SU-DHL-6 (cell line): ENCODE measurements around the gene GTF3C2.
A peak's percentile ranks its signal among the peaks of the same experiment; 100 is the strongest.

Experiments
- H2AFZ ChIP-seq: fragments of 200-600 bp; sonication (generic); 2 replicates; pipeline ENCODE4 v1.6.1; 2014; ENCODE audit warnings: low read depth, mild to moderate bottlenecking, moderate library complexity, mixed read lengths, antibody characterized with exemption, low read length; ENCODE audit not compliant: severe bottlenecking
- H3F3A ChIP-seq: fragments of 200-600 bp; shearing (Covaris generic); 2 replicates; pipeline ENCODE4 v1.6.0; 2016; ENCODE audit warnings: antibody characterized with exemption, mild to moderate bottlenecking; ENCODE audit not compliant: insufficient read depth
- H3K27ac ChIP-seq: fragments of 200-600 bp; sonication (generic); 2 replicates; pipeline ENCODE4 v1.5.1; 2016; ENCODE audit warnings: low read depth, mild to moderate bottlenecking, low read length, moderate library complexity, mixed read lengths
- H3K27me3 ChIP-seq: fragments of 200-600 bp; sonication (generic), shearing (Covaris generic); 2 replicates; pipeline ENCODE4 v1.6.0; 2014; ENCODE audit warnings: mild to moderate bottlenecking, low read length
- H3K36me3 ChIP-seq: fragments of 200-600 bp; sonication (generic); 2 replicates; pipeline ENCODE4 v1.6.1; 2014; ENCODE audit warnings: mild to moderate bottlenecking, low read length, mixed read lengths
- H3K4me2 ChIP-seq: fragments of 300-600, 200-600 bp; shearing (Covaris generic), sonication (generic); 2 replicates; pipeline ENCODE4 v1.6.0; 2014; ENCODE audit warnings: low read length, low read depth, mild to moderate bottlenecking; ENCODE audit not compliant: poor library complexity, severe bottlenecking
- H3K4me3 ChIP-seq: fragments of 200-600 bp; sonication (generic); 2 replicates; pipeline ENCODE4 v1.5.1; 2014; ENCODE audit warnings: antibody characterized with exemption, low read length, mild to moderate bottlenecking, mixed read lengths; ENCODE audit not compliant: insufficient read depth, poor library complexity, severe bottlenecking
- H3K79me2 ChIP-seq: fragments of 200-600 bp; sonication (generic); 2 replicates; pipeline ENCODE4 v1.6.1; 2014; ENCODE audit warnings: mild to moderate bottlenecking, low read length, moderate library complexity; ENCODE audit not compliant: insufficient read depth
- H3K9ac ChIP-seq: fragments of 200-600 bp; sonication (generic); 2 replicates; pipeline ENCODE4 v1.7.0; 2014; ENCODE audit warnings: mild to moderate bottlenecking, low read length
- H3K9me2 ChIP-seq: fragments of 200-600 bp; sonication (generic); replicated peaks from 2 replicates; pipeline ENCODE4 v1.6.1; 2014; ENCODE audit warnings: low read length; ENCODE audit not compliant: insufficient read depth
- H3K9me3 ChIP-seq: fragments of 200-600 bp; sonication (generic); 2 replicates; pipeline ENCODE4 v1.6.1; 2014; ENCODE audit warnings: low read length, mixed read lengths; ENCODE audit not compliant: insufficient read depth
- H4K20me1 ChIP-seq: fragments of 200-600 bp; sonication (generic); 2 replicates; pipeline ENCODE4 v1.6.1; 2014; ENCODE audit warnings: low read depth, mild to moderate bottlenecking, antibody characterized with exemption, low read length, moderate library complexity, mixed read lengths
- CTCF ChIP-seq: fragments of 200-600 bp; sonication (generic); IDR thresholded peaks from one replicate; pipeline ENCODE4 v1.5.1; 2017; ENCODE audit warnings: antibody characterized with exemption, mild to moderate bottlenecking, low read length, moderate library complexity; ENCODE audit not compliant: insufficient read depth, poor library complexity, severe bottlenecking
- EZH2phosphoT487 ChIP-seq: fragments of 200-600 bp; sonication (generic), shearing (Covaris generic); conservative IDR thresholded peaks from 2 replicates; pipeline ENCODE4 v1.6.1; 2018; ENCODE audit warnings: mild to moderate bottlenecking, antibody characterized with exemption, low read length, moderate library complexity, mixed read lengths

GTF3C2 gene

GRCh38 chr2:27393225-27393624, 36.7 kb upstream of the GTF3C2 start:
- H3K9ac ChIP-seq = no peak overlapping the region
- H3K27ac ChIP-seq = no peak overlapping the region
- no peak overlapping the region for H3K4me3 ChIP-seq
- peaks cover 24% of the 10 kb centered on the region; the same call in 1 of the 2 replicates for H4K20me1 ChIP-seq
- no peaks in the 10 kb centered on the region for H3K9me2 ChIP-seq
- no peak overlapping the region for H3K4me2 ChIP-seq
- H3K27me3 ChIP-seq = no peaks in the 10 kb centered on the region
- H3K79me2 ChIP-seq = peaks cover 96% of the 10 kb centered on the region
- H3K36me3 ChIP-seq = no peaks in the 10 kb centered on the region
- H2AFZ ChIP-seq = no peak overlapping the region
- no peaks in the 10 kb centered on the region for H3K9me3 ChIP-seq
- no peak for TF ChIP-seq EZH2phosphoT487
- H3F3A ChIP-seq = no peaks in the 10 kb centered on the region

- Histone ChIP-seq H3K36me3 (peaks cover 7% of the 10 kb centered on the region; the same call in 1 of the 2 replicates), H3K9me3 (no peaks in the 10 kb centered on the region), H3K9ac (no peak overlapping the region), H3K4me3 (no peak overlapping the region), H4K20me1 (peaks cover 16% of the 10 kb centered on the region; the same call in 1 of the 2 replicates), H3K27me3 (no peaks in the 10 kb centered on the region), H3K27ac (no peak overlapping the region), H2AFZ (no peak overlapping the region), H3K79me2 (peaks cover 80% of the 10 kb centered on the region), H3F3A (no peaks in the 10 kb centered on the region), H3K4me2 (no peak overlapping the region), H3K9me2 (no peaks in the 10 kb centered on the region)
- TF ChIP-seq EZH2phosphoT487 (no peak), CTCF (no peak)
These were observed 34.5 kb upstream of the GTF3C2 start for GRCh38 chr2:27390822-27391679.

- H3K27ac ChIP-seq = peak overlapping the region; percentile 75
- no peak overlapping the region for H2AFZ ChIP-seq
- H3K36me3 ChIP-seq = peaks cover 21% of the 10 kb centered on the region; the same call in 1 of the 2 replicates
- no peak overlapping the region for H3K4me2 ChIP-seq
- no peaks in the 10 kb centered on the region for H3K27me3 ChIP-seq
- no peaks in the 10 kb centered on the region for H4K20me1 ChIP-seq
- H3K4me3 ChIP-seq = no peak overlapping the region
- H3K9me2 ChIP-seq = no peaks in the 10 kb centered on the region
- peaks cover 30% of the 10 kb centered on the region for H3F3A ChIP-seq
- H3K79me2 ChIP-seq = 0 out of 2 replicates have a peak, but pooled peaks cover 7% of the 10 kb centered on the region
- no peaks in the 10 kb centered on the region for H3K9me3 ChIP-seq
- TF ChIP-seq CTCF (no peak), EZH2phosphoT487 (no peak)
- no peak overlapping the region for H3K9ac ChIP-seq
These were observed 25.1 kb upstream of the GTF3C2 start for GRCh38 chr2:27381577-27382181.
